HepG2 (cell line): ENCODE data around the gene BACE1-AS. TPM values are rescaled to one million over a fixed set of nuclear protein-coding genes. Genes with fewer than 3 reads are reported as not detected.

Experiments
- BRD4 ChIP-seq: sonication (generic); formaldehyde crosslinking; IDR thresholded peaks from 2 replicates; pipeline ENCODE4 v1.4.0; 2020; ENCODE audit warnings: missing genetic modification reagents
- GATAD2A ChIP-seq: IDR thresholded peaks from 2 replicates; pipeline ENCODE4 v1.6.1; 2016
- NBN ChIP-seq: fragments of 450-650 bp; conservative IDR thresholded peaks from 2 replicates; pipeline ENCODE4 v1.6.1; 2017
- ZNF260 ChIP-seq: sonication (generic); formaldehyde crosslinking; IDR thresholded peaks from 2 replicates; pipeline ENCODE4 v1.4.0; 2020; ENCODE audit warnings: missing genetic modification reagents, low read depth, mild to moderate bottlenecking, borderline replicate concordance
- ZNF292 ChIP-seq: sonication (generic); formaldehyde crosslinking; IDR thresholded peaks from 2 replicates; pipeline ENCODE4 v1.8.1; 2022; ENCODE audit warnings: mild to moderate bottlenecking, low read depth, missing genetic modification reagents, borderline replicate concordance
- ZNF510 ChIP-seq: sonication (generic); formaldehyde crosslinking; IDR thresholded peaks from 2 replicates; pipeline ENCODE4 v1.4.0; 2020; ENCODE audit warnings: low read depth, mild to moderate bottlenecking, missing genetic modification reagents
- ZNF7 ChIP-seq: IDR thresholded peaks from 2 replicates; pipeline ENCODE4 v1.6.1; 2016; ENCODE audit warnings: missing biosample characterization, missing genetic modification reagents
- ZNF83 ChIP-seq: sonication (generic); formaldehyde crosslinking; IDR thresholded peaks from 2 replicates; pipeline ENCODE4 v1.4.0; 2020; ENCODE audit warnings: missing genetic modification reagents, mild to moderate bottlenecking, borderline replicate concordance
- polyA plus RNA-seq, 8 experiments: library from polyadenylated mRNA; depleted of rRNA in 3 of 8; stranded (reverse) in 7 of 8; unstranded in 1 of 8; fragments of >200 nt; fragmentation: Illumina TruSeq in 4 of 8; extraction: Trizol in 4 of 8; gene quantifications; 2 replicates each; pipeline versions ENCODE4 v1.2.1 to v1.2.3, GENCODE V29; 2011 to 2016; ENCODE audit warnings: low read depth in 4 of 8, missing spikeins in 1 of 8, mixed read lengths in 1 of 8; ENCODE audit not compliant: insufficient read depth in 1 of 8
- total RNA-seq, 5 experiments: library from RNA; depleted of rRNA; stranded (reverse); fragments of >200 nt; fragmentation: Illumina TruSeq; extraction: Trizol; gene quantifications; 2 replicates each; pipeline ENCODE4 v1.2.3, GENCODE V29; 2016; ENCODE audit warnings: low read depth in 1 of 5
- TF ChIP-seq, protein P1 (sequence below): sonication (generic); formaldehyde crosslinking; IDR thresholded peaks from 2 replicates; pipeline ENCODE4 v1.8.1; 2022; ENCODE audit warnings: low read depth, mild to moderate bottlenecking, missing genetic modification reagents
- TF ChIP-seq, protein P2 (sequence below): sonication (generic); formaldehyde crosslinking; IDR thresholded peaks from 2 replicates; pipeline ENCODE4 v1.5.0; 2020; ENCODE audit warnings: missing genetic modification reagents
- TF ChIP-seq, protein P3 (sequence below): sonication (generic); formaldehyde crosslinking; IDR thresholded peaks from 2 replicates; pipeline ENCODE4 v1.5.0; 2020; ENCODE audit warnings: mild to moderate bottlenecking, missing genetic modification reagents
- TF ChIP-seq, protein P4 (sequence below): sonication (generic); formaldehyde crosslinking; IDR thresholded peaks from 2 replicates; pipeline ENCODE4 v1.5.0; 2020; ENCODE audit warnings: mild to moderate bottlenecking, missing genetic modification reagents, moderate library complexity
- TF ChIP-seq, protein P5 (sequence below): fragments of 450-650 bp; IDR thresholded peaks from 2 replicates; pipeline ENCODE4 v1.6.1; 2017
- TF ChIP-seq, protein P6 (sequence below): sonication (generic); formaldehyde crosslinking; IDR thresholded peaks from 2 replicates; pipeline ENCODE4 v1.4.0; 2020; ENCODE audit warnings: mild to moderate bottlenecking, missing genetic modification reagents, borderline replicate concordance

Gene BACE1-AS
- total and polyA plus RNA-seq, 2 of the 13 experiments (the other 11 are each of a cell fraction or from before 2014, with no cell fraction given) = 2.0 to 3.9 TPM

DNA sequence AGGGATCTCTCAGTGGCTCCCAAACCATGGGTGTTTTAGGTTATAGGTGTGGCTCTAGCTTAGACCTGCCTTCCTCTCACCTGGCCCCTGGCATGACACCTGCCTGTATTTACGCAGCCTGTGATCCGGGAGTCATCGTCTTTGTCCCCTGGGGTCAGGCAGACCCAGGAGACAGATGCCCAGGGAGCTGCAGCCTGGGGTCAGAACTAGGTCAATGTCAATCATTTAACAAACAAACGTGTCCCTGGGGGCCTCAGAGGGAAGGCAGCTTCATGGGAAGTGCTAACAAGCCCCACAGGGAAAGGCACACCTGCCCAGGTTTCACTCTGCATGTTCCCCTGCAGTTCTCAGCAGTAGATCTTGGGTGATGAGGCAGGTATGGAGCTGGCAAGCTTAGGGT is 12.0 kb downstream of the BACE1-AS start (continued):
- TF ChIP-seq, protein P1, sequence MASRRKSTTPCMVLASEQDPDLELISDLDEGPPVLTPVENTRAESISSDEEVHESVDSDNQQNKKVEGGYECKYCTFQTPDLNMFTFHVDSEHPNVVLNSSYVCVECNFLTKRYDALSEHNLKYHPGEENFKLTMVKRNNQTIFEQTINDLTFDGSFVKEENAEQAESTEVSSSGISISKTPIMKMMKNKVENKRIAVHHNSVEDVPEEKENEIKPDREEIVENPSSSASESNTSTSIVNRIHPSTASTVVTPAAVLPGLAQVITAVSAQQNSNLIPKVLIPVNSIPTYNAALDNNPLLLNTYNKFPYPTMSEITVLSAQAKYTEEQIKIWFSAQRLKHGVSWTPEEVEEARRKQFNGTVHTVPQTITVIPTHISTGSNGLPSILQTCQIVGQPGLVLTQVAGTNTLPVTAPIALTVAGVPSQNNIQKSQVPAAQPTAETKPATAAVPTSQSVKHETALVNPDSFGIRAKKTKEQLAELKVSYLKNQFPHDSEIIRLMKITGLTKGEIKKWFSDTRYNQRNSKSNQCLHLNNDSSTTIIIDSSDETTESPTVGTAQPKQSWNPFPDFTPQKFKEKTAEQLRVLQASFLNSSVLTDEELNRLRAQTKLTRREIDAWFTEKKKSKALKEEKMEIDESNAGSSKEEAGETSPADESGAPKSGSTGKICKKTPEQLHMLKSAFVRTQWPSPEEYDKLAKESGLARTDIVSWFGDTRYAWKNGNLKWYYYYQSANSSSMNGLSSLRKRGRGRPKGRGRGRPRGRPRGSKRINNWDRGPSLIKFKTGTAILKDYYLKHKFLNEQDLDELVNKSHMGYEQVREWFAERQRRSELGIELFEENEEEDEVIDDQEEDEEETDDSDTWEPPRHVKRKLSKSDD (CRISPR knock-in tag) = no peak
- peak; percentile 51; the same call in 1 of the 2 replicates for TF ChIP-seq ZNF292 (CRISPR knock-in tag)
- no peak for TF ChIP-seq BRD4 (CRISPR knock-in tag)
- TF ChIP-seq ZNF510 (CRISPR knock-in tag) = no peak
- peak; percentile 39; the same call in 1 of the 2 replicates for TF ChIP-seq GATAD2A (CRISPR knock-in tag)
- no peak for TF ChIP-seq ZNF260 (CRISPR knock-in tag)
- TF ChIP-seq, protein P2, sequence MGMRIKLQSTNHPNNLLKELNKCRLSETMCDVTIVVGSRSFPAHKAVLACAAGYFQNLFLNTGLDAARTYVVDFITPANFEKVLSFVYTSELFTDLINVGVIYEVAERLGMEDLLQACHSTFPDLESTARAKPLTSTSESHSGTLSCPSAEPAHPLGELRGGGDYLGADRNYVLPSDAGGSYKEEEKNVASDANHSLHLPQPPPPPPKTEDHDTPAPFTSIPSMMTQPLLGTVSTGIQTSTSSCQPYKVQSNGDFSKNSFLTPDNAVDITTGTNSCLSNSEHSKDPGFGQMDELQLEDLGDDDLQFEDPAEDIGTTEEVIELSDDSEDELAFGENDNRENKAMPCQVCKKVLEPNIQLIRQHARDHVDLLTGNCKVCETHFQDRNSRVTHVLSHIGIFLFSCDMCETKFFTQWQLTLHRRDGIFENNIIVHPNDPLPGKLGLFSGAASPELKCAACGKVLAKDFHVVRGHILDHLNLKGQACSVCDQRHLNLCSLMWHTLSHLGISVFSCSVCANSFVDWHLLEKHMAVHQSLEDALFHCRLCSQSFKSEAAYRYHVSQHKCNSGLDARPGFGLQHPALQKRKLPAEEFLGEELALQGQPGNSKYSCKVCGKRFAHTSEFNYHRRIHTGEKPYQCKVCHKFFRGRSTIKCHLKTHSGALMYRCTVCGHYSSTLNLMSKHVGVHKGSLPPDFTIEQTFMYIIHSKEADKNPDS (CRISPR knock-in tag) = no peak
- TF ChIP-seq ZNF83 (CRISPR knock-in tag) = no peak
- TF ChIP-seq, protein P3, sequence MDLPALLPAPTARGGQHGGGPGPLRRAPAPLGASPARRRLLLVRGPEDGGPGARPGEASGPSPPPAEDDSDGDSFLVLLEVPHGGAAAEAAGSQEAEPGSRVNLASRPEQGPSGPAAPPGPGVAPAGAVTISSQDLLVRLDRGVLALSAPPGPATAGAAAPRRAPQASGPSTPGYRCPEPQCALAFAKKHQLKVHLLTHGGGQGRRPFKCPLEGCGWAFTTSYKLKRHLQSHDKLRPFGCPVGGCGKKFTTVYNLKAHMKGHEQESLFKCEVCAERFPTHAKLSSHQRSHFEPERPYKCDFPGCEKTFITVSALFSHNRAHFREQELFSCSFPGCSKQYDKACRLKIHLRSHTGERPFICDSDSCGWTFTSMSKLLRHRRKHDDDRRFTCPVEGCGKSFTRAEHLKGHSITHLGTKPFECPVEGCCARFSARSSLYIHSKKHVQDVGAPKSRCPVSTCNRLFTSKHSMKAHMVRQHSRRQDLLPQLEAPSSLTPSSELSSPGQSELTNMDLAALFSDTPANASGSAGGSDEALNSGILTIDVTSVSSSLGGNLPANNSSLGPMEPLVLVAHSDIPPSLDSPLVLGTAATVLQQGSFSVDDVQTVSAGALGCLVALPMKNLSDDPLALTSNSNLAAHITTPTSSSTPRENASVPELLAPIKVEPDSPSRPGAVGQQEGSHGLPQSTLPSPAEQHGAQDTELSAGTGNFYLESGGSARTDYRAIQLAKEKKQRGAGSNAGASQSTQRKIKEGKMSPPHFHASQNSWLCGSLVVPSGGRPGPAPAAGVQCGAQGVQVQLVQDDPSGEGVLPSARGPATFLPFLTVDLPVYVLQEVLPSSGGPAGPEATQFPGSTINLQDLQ (CRISPR knock-in tag) = no peak
- TF ChIP-seq, protein P4, sequence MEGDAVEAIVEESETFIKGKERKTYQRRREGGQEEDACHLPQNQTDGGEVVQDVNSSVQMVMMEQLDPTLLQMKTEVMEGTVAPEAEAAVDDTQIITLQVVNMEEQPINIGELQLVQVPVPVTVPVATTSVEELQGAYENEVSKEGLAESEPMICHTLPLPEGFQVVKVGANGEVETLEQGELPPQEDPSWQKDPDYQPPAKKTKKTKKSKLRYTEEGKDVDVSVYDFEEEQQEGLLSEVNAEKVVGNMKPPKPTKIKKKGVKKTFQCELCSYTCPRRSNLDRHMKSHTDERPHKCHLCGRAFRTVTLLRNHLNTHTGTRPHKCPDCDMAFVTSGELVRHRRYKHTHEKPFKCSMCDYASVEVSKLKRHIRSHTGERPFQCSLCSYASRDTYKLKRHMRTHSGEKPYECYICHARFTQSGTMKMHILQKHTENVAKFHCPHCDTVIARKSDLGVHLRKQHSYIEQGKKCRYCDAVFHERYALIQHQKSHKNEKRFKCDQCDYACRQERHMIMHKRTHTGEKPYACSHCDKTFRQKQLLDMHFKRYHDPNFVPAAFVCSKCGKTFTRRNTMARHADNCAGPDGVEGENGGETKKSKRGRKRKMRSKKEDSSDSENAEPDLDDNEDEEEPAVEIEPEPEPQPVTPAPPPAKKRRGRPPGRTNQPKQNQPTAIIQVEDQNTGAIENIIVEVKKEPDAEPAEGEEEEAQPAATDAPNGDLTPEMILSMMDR = no peak
- TF ChIP-seq, protein P5, sequence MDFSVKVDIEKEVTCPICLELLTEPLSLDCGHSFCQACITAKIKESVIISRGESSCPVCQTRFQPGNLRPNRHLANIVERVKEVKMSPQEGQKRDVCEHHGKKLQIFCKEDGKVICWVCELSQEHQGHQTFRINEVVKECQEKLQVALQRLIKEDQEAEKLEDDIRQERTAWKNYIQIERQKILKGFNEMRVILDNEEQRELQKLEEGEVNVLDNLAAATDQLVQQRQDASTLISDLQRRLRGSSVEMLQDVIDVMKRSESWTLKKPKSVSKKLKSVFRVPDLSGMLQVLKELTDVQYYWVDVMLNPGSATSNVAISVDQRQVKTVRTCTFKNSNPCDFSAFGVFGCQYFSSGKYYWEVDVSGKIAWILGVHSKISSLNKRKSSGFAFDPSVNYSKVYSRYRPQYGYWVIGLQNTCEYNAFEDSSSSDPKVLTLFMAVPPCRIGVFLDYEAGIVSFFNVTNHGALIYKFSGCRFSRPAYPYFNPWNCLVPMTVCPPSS = no peak
- TF ChIP-seq, protein P6, sequence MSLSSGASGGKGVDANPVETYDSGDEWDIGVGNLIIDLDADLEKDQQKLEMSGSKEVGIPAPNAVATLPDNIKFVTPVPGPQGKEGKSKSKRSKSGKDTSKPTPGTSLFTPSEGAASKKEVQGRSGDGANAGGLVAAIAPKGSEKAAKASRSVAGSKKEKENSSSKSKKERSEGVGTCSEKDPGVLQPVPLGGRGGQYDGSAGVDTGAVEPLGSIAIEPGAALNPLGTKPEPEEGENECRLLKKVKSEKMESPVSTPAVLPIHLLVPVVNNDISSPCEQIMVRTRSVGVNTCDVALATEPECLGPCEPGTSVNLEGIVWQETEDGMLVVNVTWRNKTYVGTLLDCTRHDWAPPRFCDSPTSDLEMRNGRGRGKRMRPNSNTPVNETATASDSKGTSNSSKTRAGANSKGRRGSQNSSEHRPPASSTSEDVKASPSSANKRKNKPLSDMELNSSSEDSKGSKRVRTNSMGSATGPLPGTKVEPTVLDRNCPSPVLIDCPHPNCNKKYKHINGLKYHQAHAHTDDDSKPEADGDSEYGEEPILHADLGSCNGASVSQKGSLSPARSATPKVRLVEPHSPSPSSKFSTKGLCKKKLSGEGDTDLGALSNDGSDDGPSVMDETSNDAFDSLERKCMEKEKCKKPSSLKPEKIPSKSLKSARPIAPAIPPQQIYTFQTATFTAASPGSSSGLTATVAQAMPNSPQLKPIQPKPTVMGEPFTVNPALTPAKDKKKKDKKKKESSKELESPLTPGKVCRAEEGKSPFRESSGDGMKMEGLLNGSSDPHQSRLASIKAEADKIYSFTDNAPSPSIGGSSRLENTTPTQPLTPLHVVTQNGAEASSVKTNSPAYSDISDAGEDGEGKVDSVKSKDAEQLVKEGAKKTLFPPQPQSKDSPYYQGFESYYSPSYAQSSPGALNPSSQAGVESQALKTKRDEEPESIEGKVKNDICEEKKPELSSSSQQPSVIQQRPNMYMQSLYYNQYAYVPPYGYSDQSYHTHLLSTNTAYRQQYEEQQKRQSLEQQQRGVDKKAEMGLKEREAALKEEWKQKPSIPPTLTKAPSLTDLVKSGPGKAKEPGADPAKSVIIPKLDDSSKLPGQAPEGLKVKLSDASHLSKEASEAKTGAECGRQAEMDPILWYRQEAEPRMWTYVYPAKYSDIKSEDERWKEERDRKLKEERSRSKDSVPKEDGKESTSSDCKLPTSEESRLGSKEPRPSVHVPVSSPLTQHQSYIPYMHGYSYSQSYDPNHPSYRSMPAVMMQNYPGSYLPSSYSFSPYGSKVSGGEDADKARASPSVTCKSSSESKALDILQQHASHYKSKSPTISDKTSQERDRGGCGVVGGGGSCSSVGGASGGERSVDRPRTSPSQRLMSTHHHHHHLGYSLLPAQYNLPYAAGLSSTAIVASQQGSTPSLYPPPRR (CRISPR knock-in tag) = no peak
- no peak for TF ChIP-seq ZNF7
- TF ChIP-seq NBN = no peak
